Measurements from ENCODE around the gene ANGEL1.
A peak's percentile ranks its signal among the peaks of the same experiment; 100 is the strongest.

ANGEL1 gene

DNA sequence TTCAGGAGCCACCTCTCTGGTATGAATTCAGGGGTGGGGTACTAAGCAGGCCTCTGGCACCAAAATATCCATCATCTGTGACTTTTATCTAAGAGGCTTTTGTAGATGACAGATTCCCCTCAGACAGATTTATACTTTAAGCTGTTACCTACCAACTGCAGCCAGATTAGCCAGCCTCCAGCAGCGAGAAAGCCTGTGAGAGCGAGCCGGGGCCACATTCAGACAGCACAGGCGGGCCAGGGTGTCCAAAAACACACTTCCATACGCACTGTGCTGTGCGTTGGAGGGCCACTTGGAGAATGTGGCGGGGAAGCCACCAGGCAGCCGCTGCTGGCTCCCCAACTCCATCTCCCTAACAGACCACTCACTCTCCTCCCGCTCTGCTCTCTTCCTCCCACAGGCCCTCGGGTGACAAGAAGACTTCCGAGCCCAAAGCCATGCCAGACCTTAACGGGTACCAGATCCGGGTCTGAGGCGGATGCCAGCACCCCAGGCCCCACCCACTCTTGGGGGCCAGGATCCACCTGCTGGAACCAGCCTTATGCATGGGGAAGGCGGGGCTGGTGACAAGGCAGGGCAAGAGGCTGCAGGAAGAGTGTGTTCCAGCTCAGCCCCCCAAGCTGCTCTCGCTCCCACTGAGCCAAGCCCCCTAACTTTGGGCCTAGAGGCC, 34.0 kb downstream of the ANGEL1 start:
- DNase-seq, result no peak

DNA sequence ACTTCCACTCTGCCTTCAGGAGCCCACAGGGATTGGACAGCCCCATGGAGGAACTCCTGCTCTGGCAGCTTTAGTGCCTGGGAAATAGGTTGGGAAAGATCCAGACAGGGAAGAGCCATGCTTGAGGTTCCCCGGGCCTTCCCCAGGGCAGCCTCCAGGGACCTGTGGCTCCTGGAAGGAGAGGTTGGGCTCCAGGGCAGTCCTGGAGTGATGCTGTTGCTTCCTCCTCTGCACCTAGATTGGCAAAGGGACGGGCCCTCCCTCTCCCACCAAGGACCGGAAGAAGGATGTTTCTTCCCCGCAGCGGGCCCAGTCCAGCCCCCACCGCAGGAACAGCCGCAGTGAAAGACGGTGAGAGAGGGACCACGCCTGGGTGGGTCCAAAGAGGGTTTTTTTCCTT, 35.0 kb downstream of the ANGEL1 start:
- DNase-seq, result no peak

DNA sequence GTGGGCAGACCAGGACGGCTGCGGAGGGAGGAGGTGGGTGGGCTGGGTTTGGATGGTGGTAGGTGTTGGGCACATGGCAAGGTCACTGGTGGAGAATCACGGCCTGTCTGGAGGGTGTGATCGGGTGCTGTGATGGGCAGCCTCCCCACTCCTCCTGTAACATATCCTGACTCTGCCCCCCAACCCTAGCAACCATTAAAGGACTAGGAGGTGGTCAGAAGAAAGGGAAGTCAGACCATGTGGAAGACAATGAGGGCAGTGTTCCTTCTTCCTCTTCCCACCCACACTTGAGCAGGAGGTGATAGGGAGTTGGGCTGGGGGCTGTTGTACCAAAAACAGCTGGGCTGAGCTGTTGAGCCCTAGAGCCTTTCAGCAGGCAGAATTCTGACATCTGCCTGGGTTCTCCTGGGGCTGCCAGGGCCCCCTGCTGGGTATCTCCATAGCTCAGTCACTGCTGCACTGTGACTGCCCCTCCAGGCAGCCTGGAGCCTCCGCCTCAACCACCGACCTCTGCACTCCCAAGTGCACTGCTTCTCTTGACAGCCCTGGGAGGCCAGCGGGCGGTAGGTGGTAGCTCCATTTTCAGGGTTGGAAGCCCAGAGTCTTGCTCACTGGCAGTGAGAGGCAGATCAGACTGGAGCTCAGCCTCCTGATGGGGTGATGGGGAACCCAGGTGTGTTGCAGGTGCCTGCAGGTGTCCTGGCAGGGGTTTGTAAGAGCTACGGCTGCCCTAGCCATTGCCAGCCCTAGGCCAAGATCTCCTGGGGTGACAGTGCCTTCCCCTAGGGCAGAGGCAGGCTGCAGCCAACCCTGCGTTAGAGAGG, 36.0 kb downstream of the ANGEL1 start:
- no peak for DNase-seq

DNA sequence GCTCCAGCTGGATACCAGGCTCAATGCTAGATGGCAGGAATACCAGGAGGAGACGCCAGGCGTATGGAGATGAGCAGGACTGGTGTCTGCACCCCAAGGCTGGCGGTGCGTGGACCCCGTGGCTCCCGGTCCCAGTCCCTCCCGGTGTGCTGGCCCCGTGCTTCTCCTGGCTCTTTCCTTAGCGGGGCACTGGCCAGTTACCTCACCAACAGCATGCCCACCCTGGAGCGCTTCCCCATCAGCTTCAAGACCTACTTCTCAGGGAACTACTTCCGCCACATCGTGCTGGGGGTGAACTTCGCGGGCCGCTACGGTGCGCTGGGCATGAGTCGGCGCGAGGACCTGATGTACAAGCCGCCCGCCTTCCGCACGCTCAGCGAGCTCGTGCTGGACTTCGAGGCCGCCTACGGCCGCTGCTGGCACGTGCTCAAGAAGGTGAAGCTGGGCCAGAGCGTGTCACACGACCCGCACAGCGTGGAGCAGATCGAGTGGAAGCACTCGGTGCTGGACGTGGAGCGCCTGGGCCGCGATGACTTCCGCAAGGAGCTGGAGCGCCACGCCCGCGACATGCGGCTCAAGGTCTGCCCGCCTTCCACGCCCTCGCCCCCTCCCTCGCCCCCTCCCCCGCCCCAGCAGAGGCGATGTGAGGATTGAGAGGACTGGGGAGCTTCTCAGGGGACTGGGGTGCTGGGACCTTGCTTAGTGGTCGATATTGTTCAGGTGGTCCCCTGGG, 36.8 kb downstream of the ANGEL1 start:
- DNase-seq, result no peak

DNA sequence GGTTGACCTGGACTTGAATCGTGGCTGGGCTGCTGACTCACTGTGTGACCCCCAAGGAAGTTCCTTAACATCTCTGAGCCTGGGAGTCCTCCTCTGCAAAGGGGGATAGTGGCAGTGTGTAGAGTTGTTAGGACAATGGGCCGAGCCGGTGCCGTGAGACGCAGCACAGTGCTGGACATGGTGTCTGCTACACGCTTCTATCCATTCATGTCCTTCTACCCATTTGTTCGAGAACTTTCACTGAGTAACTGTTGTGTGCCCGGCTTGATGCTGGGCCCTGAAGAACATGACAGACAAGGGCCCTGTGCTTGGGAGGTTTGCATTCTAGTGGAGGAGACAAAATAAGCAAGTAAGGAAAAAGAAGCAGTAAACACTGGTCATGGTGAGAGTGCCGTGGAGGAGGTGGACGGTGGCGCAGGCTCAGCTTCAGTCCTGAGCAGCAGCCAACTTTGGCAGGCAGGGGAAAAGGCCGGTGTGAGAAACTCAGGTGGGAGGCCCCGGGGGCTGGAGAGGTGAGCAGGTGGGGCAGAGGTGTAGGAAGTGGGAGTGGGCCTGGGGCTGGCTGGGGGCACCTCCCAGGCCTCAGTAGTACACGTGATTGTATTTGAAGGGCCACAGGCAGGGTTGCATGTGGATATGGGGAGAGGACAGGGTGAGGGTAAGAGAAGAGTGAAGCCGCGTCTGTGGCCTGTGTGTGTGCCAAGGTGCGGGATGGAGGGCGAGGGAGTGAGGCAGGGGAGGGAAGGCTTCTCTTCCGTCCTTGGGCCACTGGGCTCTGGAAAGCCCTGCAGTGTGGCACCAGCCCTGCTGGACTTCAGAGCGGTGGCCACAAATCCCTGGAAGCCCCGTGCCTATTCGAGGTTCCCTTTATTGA, 37.6 kb downstream of the ANGEL1 start:
- no peak for DNase-seq

DNA sequence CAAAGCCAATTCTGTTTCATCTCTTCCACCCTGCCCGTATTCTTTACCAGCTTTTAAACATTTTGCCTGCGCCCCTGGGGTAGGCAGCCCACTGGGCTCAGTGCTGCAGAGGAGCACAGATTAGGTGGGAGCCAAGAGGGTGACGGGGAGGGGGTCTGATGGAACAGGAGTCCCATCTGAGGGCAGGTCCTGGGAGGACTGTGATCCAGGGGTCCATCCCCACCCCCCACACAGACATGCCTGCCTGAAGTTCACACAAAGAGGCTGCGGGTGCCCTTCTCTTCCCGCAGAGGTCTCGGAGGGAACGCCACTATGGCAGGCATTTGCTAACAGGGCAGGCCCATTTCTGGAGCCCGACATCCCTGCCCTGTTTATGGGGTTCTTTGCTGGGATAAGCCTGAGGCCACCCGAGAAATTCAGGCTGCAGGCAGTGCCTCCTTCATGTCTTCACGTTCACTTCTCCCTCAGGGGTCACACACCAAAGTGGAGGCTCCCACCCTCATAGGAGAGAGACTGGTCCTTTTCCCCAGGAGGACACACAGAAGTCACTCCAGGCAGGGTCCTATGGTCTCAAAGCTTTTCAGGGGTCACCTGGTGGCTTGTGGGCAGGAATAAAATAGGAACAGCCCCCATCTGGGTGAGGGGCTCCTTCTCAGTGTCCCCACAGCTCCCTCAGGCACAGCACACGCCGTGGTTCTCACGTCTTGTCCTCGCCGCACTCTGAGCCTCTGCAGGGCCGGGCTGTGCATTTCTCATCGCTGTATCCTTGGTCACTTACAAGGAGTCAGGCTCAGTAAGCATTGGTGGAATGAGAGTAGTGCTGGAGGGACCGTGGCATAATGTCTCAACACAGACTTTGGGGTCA, 38.5 kb downstream of the ANGEL1 start:
- DNase-seq, result no peak

DNA sequence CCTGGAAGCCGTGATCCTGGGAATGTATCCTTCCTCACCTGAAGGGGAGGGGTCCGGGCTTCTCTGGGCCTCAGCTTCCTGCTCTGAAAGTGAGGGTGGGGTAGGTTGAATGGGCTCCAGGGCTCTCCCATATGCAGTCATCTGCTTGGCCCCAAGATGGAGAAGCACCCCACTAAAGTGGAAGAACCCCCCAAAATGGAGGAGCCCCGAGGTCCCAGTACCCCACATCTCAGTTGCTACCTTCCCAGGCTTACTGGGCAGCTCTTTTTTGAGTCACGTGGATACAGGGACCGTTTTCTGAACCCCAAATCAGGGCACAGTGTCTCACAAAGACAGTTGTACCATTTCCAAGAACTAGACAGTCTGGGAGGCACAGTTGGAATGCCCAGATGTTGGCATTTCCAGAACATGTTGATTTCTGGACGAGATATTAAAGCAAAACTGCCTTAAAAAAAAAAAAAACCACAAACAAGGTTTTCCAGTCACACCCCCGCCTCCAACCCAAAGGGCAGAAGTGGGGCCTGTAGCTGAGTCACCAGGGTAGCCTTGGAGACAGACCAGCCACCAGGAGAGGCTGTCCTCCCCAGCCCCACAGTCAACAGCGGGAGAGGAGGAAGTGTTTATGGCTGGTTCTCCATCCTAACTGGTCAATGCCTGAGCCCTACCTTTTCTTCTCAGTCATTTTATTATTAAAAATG, 39.3 kb downstream of the ANGEL1 start:
- DNase-seq, result peak; percentile 45

DNA sequence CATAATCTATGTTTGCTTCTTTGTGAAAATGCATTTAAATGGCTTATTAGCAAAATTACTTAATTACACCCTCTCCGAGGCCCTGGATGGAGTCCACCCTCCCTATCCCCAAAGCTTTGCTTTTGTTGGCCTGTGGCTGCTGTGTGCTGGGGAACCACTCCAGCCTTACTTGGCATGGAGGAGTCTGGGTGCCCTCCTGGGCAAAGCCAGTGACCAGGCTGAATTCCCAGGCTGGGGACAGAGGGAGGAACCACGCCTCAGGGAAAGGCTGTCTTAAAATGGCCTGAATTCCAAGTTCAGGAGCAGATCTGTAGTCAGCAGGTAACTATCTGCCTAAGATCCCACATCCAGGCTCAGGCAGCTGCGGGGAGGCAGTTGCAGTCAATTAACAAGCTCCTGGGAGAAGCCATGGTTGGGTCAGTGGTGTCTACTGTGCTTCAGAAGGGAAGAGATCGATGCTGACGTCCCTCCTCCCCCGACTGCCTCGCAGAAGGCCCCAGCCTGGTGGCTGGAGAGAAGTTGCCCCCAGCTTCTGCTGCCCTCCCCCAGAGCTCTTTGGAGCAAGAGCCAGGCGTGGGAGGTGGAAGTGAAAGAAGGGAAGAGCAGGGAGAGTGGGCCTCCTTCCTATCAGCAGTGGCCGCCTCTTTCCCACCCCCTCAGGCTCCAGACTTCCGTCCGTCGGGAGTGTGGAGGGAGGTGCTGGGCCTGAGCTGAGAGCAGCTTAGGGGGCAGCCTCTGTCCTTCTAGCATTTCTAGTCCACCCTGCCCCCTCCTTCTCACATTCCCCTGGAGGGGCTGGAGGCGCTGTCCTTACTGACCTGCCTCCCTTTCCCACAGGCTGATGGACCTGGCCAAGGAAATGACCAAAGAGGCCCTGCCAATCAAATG, 40.1 kb downstream of the ANGEL1 start:
- no peak for DNase-seq

DNA sequence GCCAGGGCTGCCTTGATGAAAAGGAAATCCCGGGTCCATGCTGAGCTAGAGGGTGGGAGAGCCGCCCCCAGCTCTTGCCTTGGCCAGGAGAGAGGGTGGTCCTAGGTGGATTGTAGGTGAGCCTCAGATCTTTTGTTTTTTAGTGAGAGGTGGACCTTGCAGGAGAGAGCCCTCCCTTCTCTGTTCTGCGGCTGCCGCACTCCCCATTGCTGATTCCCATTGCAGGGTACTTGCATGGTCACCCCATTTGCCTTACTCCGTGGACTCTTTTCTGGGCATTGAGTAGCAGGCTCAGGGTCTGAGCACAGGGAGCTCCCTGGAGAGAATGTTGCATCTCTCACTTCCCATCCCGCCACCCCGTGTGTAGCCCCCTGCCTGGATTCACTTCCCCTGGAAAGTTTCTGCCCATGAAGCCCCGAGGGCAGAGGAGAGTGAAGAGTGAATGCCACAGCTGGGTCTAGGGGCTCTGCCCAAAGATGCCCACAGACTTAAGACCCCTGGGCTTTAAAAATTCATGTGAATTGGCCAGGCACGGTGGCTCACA, 41.2 kb downstream of the ANGEL1 start:
- DNase-seq, result no peak

DNA sequence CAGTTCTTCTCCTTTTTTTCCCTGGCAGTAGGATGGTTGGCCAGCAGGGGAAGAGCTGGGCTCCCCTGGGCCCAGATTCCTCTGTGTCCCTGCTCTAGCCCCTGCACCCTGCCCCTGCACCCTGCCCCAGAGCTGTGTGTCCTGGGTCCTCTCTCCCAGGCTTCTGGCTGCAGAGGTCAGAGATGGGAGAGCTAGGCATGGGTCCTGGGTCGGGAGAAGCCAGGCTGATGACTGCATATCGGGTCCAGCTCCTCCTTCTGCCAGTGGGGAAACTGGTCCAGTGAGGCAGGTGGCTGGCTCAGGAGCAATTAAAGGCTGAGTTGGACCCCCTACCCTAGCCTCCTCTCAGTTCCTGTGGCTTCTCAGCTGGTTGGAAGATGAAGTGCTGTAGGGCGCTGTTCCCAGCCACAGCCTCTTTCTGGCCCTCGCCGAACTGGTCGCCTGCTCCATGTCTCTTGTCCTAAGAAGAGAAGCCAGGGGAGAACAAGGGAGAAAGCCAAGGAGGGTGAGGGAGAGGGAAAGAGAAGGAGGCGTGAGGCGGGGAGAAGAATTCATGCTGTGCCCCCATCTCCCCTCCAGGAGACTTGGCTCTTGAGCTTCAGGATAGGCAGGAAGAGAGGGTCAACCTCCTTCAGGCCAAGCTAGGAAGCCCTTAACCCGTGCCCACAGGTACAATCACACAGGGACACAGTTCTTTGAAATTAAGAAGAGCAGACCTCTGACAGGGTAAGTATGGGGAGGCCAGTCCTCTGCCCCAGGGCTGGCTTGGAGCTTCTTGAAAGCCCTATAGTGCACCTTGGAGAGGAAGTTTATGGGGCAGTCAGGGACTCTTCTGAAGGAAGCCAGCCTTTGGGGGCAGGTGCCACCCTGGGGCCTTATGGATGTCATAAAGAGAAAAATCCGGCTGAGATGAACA, 41.9 kb downstream of the ANGEL1 start:
- DNase-seq, result no peak

DNA sequence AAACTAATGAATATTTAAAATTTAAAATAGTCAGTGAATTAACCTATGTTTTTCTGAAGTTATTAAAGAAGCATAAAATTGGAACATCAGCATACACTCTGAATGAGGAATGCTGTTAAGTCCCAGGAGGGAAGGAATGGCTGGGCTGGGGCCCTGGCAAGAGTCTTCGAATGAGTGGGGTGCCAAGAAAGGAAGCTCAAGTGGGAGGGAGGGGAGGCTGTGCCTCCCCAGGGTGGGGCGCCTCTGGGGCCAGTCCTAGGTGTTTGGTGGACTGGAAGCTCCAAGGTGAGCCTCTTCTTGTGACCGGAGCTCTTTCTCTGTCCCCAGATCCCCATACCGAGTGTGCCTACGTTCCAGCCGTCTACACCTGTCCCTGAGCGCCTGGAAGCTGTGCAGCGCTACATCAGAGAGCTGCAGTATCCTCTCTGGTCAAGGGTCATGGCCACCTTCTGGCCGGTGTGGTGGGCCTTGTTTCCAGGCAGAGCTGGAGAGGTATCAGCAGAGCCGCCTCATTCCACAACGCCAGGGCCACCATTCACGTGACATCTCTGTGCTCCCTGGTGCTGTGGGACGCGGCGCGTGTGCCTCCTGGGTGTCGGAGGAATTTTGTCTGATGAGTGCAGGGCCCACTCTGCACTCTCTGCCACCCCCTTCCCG, 42.9 kb downstream of the ANGEL1 start:
- no peak for DNase-seq

DNA sequence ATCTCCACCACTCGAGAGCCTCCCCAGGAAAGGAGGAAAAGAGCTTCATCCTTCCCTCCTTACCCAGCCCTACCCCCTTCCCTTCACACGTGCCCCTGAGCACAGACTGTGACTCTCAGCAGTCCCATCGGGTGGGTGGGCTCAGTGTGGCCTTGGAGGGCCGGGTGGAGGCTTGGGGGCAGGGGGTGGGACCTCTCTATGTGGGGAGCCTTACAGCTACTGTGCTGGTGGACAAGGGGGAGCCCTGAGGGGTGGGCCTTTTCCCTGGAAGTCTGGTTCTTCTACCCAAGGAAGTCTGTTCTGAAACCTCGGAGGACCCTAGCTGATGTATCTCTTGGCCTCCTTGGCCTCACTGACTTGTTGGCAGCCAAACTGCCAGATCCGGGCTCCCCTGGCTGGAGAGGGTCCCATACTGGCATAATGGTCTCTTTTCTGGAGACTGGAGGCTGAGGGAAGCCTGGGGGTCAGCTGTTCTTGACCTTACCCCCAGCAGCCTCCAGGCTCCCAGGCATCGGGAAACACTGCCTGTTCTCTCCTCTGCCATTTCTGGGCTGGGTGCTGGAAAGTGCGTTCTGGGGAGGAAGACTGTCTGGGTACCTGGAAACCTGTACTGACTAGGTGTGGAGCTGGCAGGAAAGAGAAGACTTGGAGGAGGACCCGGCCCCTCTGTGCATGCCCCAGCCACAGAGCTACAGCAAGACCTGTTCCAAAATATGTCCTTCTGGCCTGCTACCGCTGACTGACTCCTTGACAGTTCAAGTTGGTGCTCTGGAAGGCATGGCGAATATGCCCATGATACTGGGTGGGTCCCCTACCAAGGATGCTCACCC, 43.8 kb downstream of the ANGEL1 start:
- DNase-seq, result no peak

DNA sequence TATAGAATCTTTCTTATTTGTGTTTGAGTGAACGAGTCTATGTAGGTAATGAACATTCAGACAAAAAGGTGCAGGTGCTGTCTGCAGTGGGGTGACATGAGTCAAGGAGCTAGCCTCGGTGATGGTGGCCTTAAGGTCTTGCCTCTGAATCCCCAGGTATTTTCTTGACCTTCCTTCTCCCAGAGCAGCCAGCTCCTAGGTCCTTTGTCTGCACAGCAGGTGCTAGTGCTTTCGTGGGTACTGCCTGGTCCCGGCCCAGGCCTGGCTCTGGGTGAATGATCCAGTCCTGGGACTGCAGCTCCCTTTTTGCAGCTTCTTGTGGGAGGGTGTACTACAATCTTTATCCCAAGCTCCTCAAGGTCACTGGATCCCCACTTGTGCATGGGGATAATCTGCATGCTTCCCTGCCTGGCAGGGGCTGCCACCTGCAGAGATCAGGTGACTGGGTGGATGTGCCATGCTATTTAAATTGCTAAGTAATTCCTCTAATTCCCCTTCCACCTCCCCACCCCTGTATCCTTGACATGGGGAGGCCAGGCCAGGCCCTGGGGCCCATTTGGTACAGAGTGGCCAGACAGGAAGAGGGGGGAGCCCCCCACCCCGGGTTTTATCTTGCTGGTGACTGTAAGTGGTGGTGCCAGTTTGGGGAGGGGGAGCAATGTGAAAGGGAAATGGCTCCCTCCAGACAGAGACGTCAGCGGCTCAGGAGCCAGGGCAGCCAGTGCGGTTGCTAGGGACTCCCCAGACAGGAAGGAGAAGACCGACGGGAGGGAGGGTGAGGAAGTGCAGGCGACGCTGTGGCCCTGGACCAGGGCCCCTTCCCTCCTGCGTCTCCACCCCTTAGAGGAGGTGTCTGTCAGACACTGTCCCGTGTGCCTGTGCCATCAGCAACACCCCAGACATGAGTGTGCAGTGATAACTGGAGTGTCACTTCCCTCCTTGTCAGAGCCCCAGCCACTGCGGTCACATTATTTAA, 44.7 kb downstream of the ANGEL1 start:
- DNase-seq, result peak; percentile 86

DNA sequence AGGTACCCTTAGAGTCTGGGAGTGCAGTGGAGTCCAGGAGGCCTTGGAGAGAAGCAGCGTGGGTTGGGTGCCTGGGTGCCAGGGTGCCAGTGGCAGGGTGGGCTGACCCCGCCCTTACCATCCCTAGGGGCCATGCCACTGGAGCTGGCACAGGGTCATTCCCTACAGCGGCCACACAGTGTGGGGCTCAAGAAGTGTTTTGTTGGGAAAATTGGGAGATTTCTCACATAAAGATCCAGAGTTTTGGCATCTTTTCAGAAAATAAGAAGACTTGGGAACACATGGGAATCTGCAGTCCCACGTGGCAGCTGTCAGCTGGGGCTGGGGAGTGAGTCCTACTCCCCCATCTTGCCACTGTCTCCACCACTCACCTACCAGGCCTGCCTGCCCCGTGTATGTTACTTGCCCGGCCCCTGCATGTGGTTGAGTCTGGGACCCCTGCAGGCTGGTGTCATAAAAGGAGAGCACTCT, 47.2 kb downstream of the ANGEL1 start:
- DNase-seq, result no peak

Data from activated CD4-positive, alpha-beta T cell treated with anti-CD3 and anti-CD28 coated beads, Interleukin-10, Interleukin-2, amounts not matched to agents 100 ng/mL and 50 ng/mL, durations not matched to agents 16 hours and 8 hours (primary cell).